Breast epithelium (tissue), 3 donors: Measurements from ENCODE around the gene CYP39A1.

ENCODE experiments used
- POLR2AphosphoS5 ChIP-seq, 3 donors: sonication (generic); formaldehyde crosslinking; IDR thresholded peaks; one replicate each; pipeline ENCODE4 v1.6.1; 2017; ENCODE audit warnings: antibody characterized with exemption in 3 of 3
- TF ChIP-seq, protein P1 (sequence below), 3 donors: fragments of 450-650 bp; IDR thresholded peaks; one replicate each; pipeline ENCODE4 v1.5.1; 2016 to 2017; ENCODE audit warnings: antibody characterized with exemption in 3 of 3, mild to moderate bottlenecking in 3 of 3, moderate library complexity in 3 of 3

DNA sequence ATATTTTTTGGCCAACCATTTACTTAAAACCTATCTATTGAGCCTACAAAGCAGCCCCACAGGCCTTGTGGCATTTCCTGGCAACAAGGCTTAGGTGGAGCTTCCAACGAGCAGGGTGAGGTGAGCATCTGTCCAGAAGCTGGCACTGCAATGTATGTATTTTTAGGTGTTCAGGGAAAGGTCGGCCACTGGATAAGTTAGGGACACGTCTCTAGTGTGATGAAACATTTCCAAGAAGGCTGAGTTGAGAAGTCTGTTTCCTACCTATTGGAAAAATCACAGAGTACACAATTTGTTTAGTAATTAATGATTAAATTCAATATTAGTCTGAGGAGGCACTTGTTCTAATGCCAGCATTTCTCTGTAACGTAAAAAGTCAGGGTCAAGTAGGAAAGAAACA, 143.6 kb downstream of the CYP39A1 start:
- TF ChIP-seq, protein P1, sequence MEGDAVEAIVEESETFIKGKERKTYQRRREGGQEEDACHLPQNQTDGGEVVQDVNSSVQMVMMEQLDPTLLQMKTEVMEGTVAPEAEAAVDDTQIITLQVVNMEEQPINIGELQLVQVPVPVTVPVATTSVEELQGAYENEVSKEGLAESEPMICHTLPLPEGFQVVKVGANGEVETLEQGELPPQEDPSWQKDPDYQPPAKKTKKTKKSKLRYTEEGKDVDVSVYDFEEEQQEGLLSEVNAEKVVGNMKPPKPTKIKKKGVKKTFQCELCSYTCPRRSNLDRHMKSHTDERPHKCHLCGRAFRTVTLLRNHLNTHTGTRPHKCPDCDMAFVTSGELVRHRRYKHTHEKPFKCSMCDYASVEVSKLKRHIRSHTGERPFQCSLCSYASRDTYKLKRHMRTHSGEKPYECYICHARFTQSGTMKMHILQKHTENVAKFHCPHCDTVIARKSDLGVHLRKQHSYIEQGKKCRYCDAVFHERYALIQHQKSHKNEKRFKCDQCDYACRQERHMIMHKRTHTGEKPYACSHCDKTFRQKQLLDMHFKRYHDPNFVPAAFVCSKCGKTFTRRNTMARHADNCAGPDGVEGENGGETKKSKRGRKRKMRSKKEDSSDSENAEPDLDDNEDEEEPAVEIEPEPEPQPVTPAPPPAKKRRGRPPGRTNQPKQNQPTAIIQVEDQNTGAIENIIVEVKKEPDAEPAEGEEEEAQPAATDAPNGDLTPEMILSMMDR (IDR thresholded peaks at IDR 0.05), result no peak
- no peak for TF ChIP-seq POLR2AphosphoS5 (IDR thresholded peaks at IDR 0.05)
